ENCODE measurements around the gene PTPRD. TPM values are rescaled to one million over a fixed set of nuclear protein-coding genes. Genes with fewer than 3 reads are reported as not detected.

PTPRD gene
- total RNA-seq, 1 donor from 2014 or later = 6.9 TPM

DNA sequence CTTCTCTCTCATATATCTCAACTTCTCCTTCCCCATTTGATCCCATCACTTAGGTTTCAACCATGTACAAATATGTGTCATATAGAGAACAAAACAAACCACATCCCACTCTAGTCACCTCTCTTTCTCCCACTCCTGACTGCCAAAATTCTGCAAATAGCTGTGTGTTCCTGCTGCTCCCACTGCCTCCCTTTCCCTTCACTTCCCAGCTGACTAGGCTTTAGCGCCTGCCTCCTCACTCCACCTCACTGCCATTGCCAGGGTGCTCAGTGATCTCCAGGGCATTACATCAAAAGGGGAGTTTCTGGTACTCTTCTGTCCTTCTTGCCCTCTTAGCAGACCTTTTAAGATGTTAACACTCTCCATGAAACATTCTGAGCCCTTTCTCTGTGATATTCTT is 2137.9 kb downstream of the PTPRD start:
- no peak for TF ChIP-seq CTCF (IDR thresholded peaks at IDR 0.05)
- DNase-seq (ENCODE audit: low spot score in 2 of 2) = no peak
- no peaks in the 10 kb centered on the region for H3K27me3 ChIP-seq
- no peaks in the 10 kb centered on the region for H3K4me1 ChIP-seq
- no peaks in the 10 kb centered on the region for H3K36me3 ChIP-seq
- H3K4me3 ChIP-seq = no peak overlapping the region
- no peaks in the 10 kb centered on the region for H3K9me3 ChIP-seq
- H3K27ac ChIP-seq = no peak overlapping the region
- intact Hi-C loops (cut with DNase I) = no loop called here

DNA sequence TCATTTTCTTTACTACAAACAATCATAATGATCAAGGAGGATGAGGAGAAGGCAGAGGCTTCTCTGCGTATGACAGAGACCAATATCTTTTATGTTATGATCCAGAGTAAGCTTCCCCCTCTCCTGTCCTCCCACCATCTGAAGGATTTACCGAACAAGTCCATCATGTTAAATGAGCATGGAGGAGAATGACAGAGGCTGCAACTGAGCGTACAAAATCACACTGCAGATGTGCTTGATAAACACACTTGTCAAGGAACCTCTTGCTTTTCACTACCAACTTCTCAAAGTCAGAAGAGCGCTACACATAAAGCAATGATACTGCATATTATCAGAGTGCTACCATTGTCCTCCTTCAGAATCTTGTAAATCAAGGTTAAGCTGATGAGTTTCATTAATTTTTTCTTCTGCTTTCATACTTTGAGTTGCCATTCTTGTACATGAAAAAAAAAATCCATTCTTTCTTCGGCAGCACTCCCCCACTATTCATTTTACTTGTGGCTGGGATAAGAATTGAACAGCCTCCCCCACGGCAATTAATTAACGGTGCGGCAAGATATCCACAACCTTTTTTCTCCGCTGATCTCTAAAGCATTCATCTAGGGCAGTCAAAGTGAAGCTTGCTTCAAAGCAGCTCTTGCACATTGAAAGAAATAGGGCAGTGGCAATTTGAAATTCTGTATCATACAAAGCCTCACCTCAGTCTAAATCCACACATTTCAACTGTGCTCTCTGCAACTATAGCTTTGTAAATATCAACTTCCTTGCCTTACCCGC is 2139.4 kb downstream of the PTPRD start:
- Histone ChIP-seq H3K4me1 (no peaks in the 10 kb centered on the region), H3K9me3 (no peaks in the 10 kb centered on the region), H3K36me3 (no peaks in the 10 kb centered on the region), H3K27ac (no peak overlapping the region), H3K4me3 (no peak overlapping the region), H3K27me3 (no peaks in the 10 kb centered on the region)
- intact Hi-C loops (cut with DNase I) = no loop called here
- no peak for TF ChIP-seq CTCF (IDR thresholded peaks at IDR 0.05)
- no peak for DNase-seq (ENCODE audit: low spot score in 2 of 2)

DNA sequence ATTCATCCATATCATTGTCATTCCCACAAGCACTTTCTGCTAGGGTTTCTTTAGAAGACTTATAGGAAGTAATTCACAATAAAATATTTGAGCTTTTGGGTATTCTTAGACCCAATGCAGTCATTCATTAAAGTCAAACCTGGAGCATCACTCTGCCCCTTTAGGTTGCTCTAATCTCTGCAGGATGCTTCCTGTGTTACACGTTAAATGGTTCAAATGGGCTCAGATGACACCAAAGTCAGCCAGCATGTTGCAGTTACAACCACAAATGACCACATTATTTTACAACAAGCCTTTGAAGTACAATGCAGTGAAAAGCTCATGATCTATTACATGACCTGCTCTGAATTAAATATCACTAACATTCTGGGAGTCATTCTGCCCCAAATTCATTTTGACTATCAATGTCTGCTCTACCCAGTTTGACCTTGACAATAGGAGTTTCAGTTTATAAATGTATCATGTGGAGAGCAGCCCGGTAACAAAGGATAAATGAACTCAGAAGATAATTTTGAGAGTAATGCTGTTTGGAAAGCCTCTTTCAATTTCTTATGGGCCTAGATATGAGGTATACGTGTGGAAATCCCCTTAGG is 2144.7 kb downstream of the PTPRD start:
- intact Hi-C loops (cut with DNase I) = no loop called here
- no peak overlapping the region for H3K27ac ChIP-seq
- no peaks in the 10 kb centered on the region for H3K36me3 ChIP-seq
- DNase-seq (ENCODE audit: low spot score in 2 of 2) = no peak
- H3K9me3 ChIP-seq = no peaks in the 10 kb centered on the region
- no peaks in the 10 kb centered on the region for H3K27me3 ChIP-seq
- no peak for TF ChIP-seq CTCF (IDR thresholded peaks at IDR 0.05)
- no peak overlapping the region for H3K4me3 ChIP-seq
- no peaks in the 10 kb centered on the region for H3K4me1 ChIP-seq

DNA sequence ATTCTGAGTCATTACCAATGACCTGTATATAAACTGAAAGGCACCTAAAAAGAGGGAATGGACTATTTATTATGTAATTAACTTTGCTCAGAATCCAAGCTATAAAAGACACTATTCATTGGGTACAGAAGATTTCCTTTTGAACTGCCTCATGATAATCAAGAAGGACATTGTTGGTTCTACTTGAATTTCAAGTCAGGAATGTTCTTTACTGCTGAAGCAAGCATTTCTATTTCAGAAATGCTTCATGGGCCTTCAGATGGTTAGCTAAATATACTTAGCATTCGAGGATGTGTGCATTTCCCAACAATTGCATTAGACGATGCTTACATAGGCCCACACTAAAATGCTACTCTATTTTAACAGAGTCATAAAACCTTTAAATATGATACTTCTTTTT is 2155.0 kb downstream of the PTPRD start:
- H3K36me3 ChIP-seq = no peaks in the 10 kb centered on the region
- TF ChIP-seq CTCF (IDR thresholded peaks at IDR 0.05) = no peak
- H3K4me1 ChIP-seq = peaks cover 0 to 3% of the 10 kb centered on the region in 2 donors
- H3K27me3 ChIP-seq = no peaks in the 10 kb centered on the region
- H3K9me3 ChIP-seq = no peaks in the 10 kb centered on the region
- no peak overlapping the region for H3K27ac ChIP-seq
- no peak overlapping the region for H3K4me3 ChIP-seq
- DNase-seq (ENCODE audit: low spot score in 2 of 2) = no peak
- intact Hi-C loops (cut with DNase I) = no loop called here

GRCh38 chr9:8457055-8457454 is 2155.7 kb downstream of the PTPRD start:
- intact Hi-C loops (cut with DNase I) = no loop called here
- Histone ChIP-seq H3K27me3 (no peaks in the 10 kb centered on the region), H3K36me3 (no peaks in the 10 kb centered on the region), H3K4me3 (no peak overlapping the region), H3K27ac (no peak overlapping the region), H3K4me1 (peaks cover 0 to 3% of the 10 kb centered on the region in 2 donors), H3K9me3 (no peaks in the 10 kb centered on the region)
- DNase-seq (ENCODE audit: low spot score in 2 of 2) = no peak
- no peak for TF ChIP-seq CTCF (IDR thresholded peaks at IDR 0.05)
